SJSA1 (cell line): Measurements from ENCODE around the gene CTPS2. TPM values are rescaled to one million over a fixed set of nuclear protein-coding genes. Genes with fewer than 3 reads are reported as not detected.
A peak's percentile ranks its signal among the peaks of the same experiment; 100 is the strongest.
"Not testable (repeated sequence)": the region's sequence is repeated elsewhere in the genome, so short reads cannot be mapped to it uniquely, and the experiment has no call there.

Experiments used
- DNase-seq, 2 experiments: peaks; one replicate each; pipeline ENCODE4 v3.0.0-alpha.2; 2015 to 2020; ENCODE audit warnings: low spot score in 2 of 2, low read depth in 1 of 2
- H3K27ac ChIP-seq: fragments of 250-450 bp; sonication (Bioruptor Pico); 2 replicates; pipeline ENCODE4 v1.5.1; 2020; ENCODE audit warnings: mild to moderate bottlenecking, moderate library complexity
- H3K27me3 ChIP-seq: fragments of 250-450 bp; sonication (Bioruptor Pico); replicated peaks from 2 replicates; pipeline ENCODE4 v1.5.1; 2020; ENCODE audit warnings: mild to moderate bottlenecking, moderate library complexity
- H3K36me3 ChIP-seq: fragments of 250-450 bp; sonication (Bioruptor Pico); 2 replicates; pipeline ENCODE4 v1.5.1; 2020; ENCODE audit warnings: mild to moderate bottlenecking
- H3K4me1 ChIP-seq: fragments of 250-450 bp; sonication (Bioruptor Pico); replicated peaks from 2 replicates; pipeline ENCODE4 v1.6.1; 2021; ENCODE audit warnings: mild to moderate bottlenecking
- H3K4me3 ChIP-seq: fragments of 250-450 bp; sonication (Bioruptor Pico); 2 replicates; pipeline ENCODE4 v1.5.1; 2020; ENCODE audit warnings: mild to moderate bottlenecking
- H3K9me3 ChIP-seq: fragments of 250-450 bp; sonication (Bioruptor Pico); replicated peaks from 2 replicates; pipeline ENCODE4 v1.5.1; 2020; ENCODE audit warnings: mild to moderate bottlenecking
- total RNA-seq: library from RNA; depleted of rRNA; stranded (reverse); fragments of >200 nt; shearing (Covaris generic); gene quantifications from 2 replicates; pipeline ENCODE4 v1.2.3, GENCODE V29; 2014

Gene CTPS2
- total RNA-seq, 1 experiment from 2014 or later, result 8.4 TPM

GRCh38 chrX:16635040-16635439 is 77.4 kb downstream of the CTPS2 start:
- no peaks in the 10 kb centered on the region for H3K4me1 ChIP-seq
- H3K36me3 ChIP-seq, result no peaks in the 10 kb centered on the region
- H3K27ac ChIP-seq, result no peak overlapping the region
- H3K9me3 ChIP-seq, result no peaks in the 10 kb centered on the region
- DNase-seq, result no peak
- no peak overlapping the region for H3K4me3 ChIP-seq
- no peaks in the 10 kb centered on the region for H3K27me3 ChIP-seq

GRCh38 chrX:16633754-16634153 is 78.7 kb downstream of the CTPS2 start:
- H3K36me3 ChIP-seq, result no peaks in the 10 kb centered on the region
- H3K9me3 ChIP-seq, result no peaks in the 10 kb centered on the region
- H3K27ac ChIP-seq, result peak overlapping the region; percentile 15; the same call in 1 of the 2 replicates
- no peak for DNase-seq
- H3K4me1 ChIP-seq, result no peaks in the 10 kb centered on the region
- H3K4me3 ChIP-seq, result no peak overlapping the region
- no peaks in the 10 kb centered on the region for H3K27me3 ChIP-seq

- no peaks in the 10 kb centered on the region for H3K27me3 ChIP-seq
- H3K27ac ChIP-seq, result no peak overlapping the region
- no peaks in the 10 kb centered on the region for H3K36me3 ChIP-seq
- no peaks in the 10 kb centered on the region for H3K9me3 ChIP-seq
- no peaks in the 10 kb centered on the region for H3K4me1 ChIP-seq
- no peak overlapping the region for H3K4me3 ChIP-seq
- no peak for DNase-seq
Measured at GRCh38 chrX:16629909-16630308, 82.6 kb downstream of the CTPS2 start.

GRCh38 chrX:16628946-16629595 is 83.4 kb downstream of the CTPS2 start:
- DNase-seq, result no peak
- Histone ChIP-seq H3K9me3 (no peaks in the 10 kb centered on the region), H3K27me3 (no peaks in the 10 kb centered on the region), H3K36me3 (no peaks in the 10 kb centered on the region), H3K27ac (no peak overlapping the region), H3K4me1 (no peaks in the 10 kb centered on the region), H3K4me3 (no peak overlapping the region)

GRCh38 chrX:16628511-16628910 is 84.0 kb downstream of the CTPS2 start:
- H3K36me3 ChIP-seq, H3K9me3 ChIP-seq, H3K4me1 ChIP-seq, DNase-seq, H3K27me3 ChIP-seq, H3K27ac ChIP-seq, H3K4me3 ChIP-seq: not testable (repeated sequence)

GRCh38 chrX:16619024-16619423 is 93.4 kb downstream of the CTPS2 start:
- no peak for DNase-seq
- no peaks in the 10 kb centered on the region for H3K4me1 ChIP-seq
- H3K4me3 ChIP-seq, result no peak overlapping the region
- no peak overlapping the region for H3K27ac ChIP-seq
- no peaks in the 10 kb centered on the region for H3K9me3 ChIP-seq
- H3K36me3 ChIP-seq, result no peaks in the 10 kb centered on the region
- H3K27me3 ChIP-seq, result no peaks in the 10 kb centered on the region

GRCh38 chrX:16618422-16618821 is 94.0 kb downstream of the CTPS2 start:
- H3K36me3 ChIP-seq, result no peaks in the 10 kb centered on the region
- no peak for DNase-seq
- H3K9me3 ChIP-seq, result no peaks in the 10 kb centered on the region
- no peaks in the 10 kb centered on the region for H3K4me1 ChIP-seq
- H3K27ac ChIP-seq, result no peak overlapping the region
- no peaks in the 10 kb centered on the region for H3K27me3 ChIP-seq
- no peak overlapping the region for H3K4me3 ChIP-seq

- H3K27me3 ChIP-seq, result no peaks in the 10 kb centered on the region
- no peaks in the 10 kb centered on the region for H3K9me3 ChIP-seq
- DNase-seq, result no peak
- H3K4me3 ChIP-seq, result no peak overlapping the region
- no peaks in the 10 kb centered on the region for H3K36me3 ChIP-seq
- H3K4me1 ChIP-seq, result no peaks in the 10 kb centered on the region
- H3K27ac ChIP-seq, result no peak overlapping the region
Measured at GRCh38 chrX:16617382-16617781, 95.1 kb downstream of the CTPS2 start.

GRCh38 chrX:16612257-16612897 is 100.1 kb downstream of the CTPS2 start:
- no peaks in the 10 kb centered on the region for H3K27me3 ChIP-seq
- no peak for DNase-seq
- H3K9me3 ChIP-seq, result no peaks in the 10 kb centered on the region
- no peaks in the 10 kb centered on the region for H3K36me3 ChIP-seq
- H3K4me1 ChIP-seq, result peaks cover 16% of the 10 kb centered on the region
- H3K27ac ChIP-seq, result no peak overlapping the region
- no peak overlapping the region for H3K4me3 ChIP-seq

GRCh38 chrX:16610654-16611053 is 101.8 kb downstream of the CTPS2 start:
- H3K9me3 ChIP-seq, H3K27me3 ChIP-seq, H3K36me3 ChIP-seq, DNase-seq, H3K4me3 ChIP-seq: not testable (repeated sequence)
- peak overlapping the region; percentile 82 for H3K27ac ChIP-seq
- peaks cover 16% of the 10 kb centered on the region for H3K4me1 ChIP-seq

- peak in 1 of 2 experiments; percentile 27 for DNase-seq
- peaks cover 18% of the 10 kb centered on the region for H3K4me1 ChIP-seq
- H3K27ac ChIP-seq, result peak overlapping the region; percentile 82
- no peaks in the 10 kb centered on the region for H3K36me3 ChIP-seq
- H3K9me3 ChIP-seq, result no peaks in the 10 kb centered on the region
- no peak overlapping the region for H3K4me3 ChIP-seq
- no peaks in the 10 kb centered on the region for H3K27me3 ChIP-seq
Measured at GRCh38 chrX:16610121-16610621, 102.3 kb downstream of the CTPS2 start.

- no peaks in the 10 kb centered on the region for H3K9me3 ChIP-seq
- no peak for DNase-seq
- no peak overlapping the region for H3K27ac ChIP-seq
- no peak overlapping the region for H3K4me3 ChIP-seq
- no peaks in the 10 kb centered on the region for H3K36me3 ChIP-seq
- H3K4me1 ChIP-seq, result peaks cover 35% of the 10 kb centered on the region
- H3K27me3 ChIP-seq, result no peaks in the 10 kb centered on the region
Measured at GRCh38 chrX:16606142-16606720, 106.2 kb downstream of the CTPS2 start.

GRCh38 chrX:16604337-16604736 is 108.1 kb downstream of the CTPS2 start:
- H3K27me3 ChIP-seq, result no peaks in the 10 kb centered on the region
- H3K36me3 ChIP-seq, result no peaks in the 10 kb centered on the region
- DNase-seq, result no peak
- H3K27ac ChIP-seq, result peak overlapping the region; percentile 67
- H3K9me3 ChIP-seq, result no peaks in the 10 kb centered on the region
- H3K4me3 ChIP-seq, result no peak overlapping the region
- H3K4me1 ChIP-seq, result peaks cover 39% of the 10 kb centered on the region

- peak overlapping the region; percentile 67 for H3K27ac ChIP-seq
- no peak for DNase-seq
Measured at GRCh38 chrX:16603822-16604221, 108.6 kb downstream of the CTPS2 start.

More at GRCh38 chrX:16603822-16604221, 108.6 kb downstream of the CTPS2 start:
- no peaks in the 10 kb centered on the region for H3K9me3 ChIP-seq
- peaks cover 42% of the 10 kb centered on the region for H3K4me1 ChIP-seq
- H3K36me3 ChIP-seq, result no peaks in the 10 kb centered on the region
- H3K4me3 ChIP-seq, result no peak overlapping the region
- no peaks in the 10 kb centered on the region for H3K27me3 ChIP-seq
